GM12865 (cell line): ENCODE results near the gene CASP10.
"Not testable (repeated sequence)": the region's sequence is repeated elsewhere in the genome, so short reads cannot be mapped to it uniquely, and the experiment has no call there.

Experiments
- DNase-seq: peaks from one replicate; pipeline ENCODE4 v3.0.0; 2010; ENCODE audit warnings: low read depth
- H3K4me3 ChIP-seq: 2 replicates; pipeline ENCODE4 v1.5.1; 2011; ENCODE audit warnings: mild to moderate bottlenecking, low read depth, low read length, control low read depth
- CTCF ChIP-seq: IDR thresholded peaks from 2 replicates; pipeline ENCODE4 v1.5.1; 2011; ENCODE audit warnings: low read length, control low read depth, low read depth, inconsistent platforms; ENCODE audit not compliant: insufficient read depth; ENCODE audit errors: missing control alignments

Gene CASP10

GRCh38 chr2:201139836-201140604 is 42.9 kb upstream of the CASP10 start:
- TF ChIP-seq CTCF = no peak
- no peak overlapping the region for H3K4me3 ChIP-seq
- no peak for DNase-seq

- no peak for TF ChIP-seq CTCF
- DNase-seq = no peak
- H3K4me3 ChIP-seq = no peak overlapping the region
These were observed 38.6 kb upstream of the CASP10 start for GRCh38 chr2:201144101-201145051.

GRCh38 chr2:201148434-201148990 is 34.4 kb upstream of the CASP10 start:
- H3K4me3 ChIP-seq = no peak overlapping the region
- TF ChIP-seq CTCF = no peak
- DNase-seq = no peak

GRCh38 chr2:201149064-201149820 is 33.7 kb upstream of the CASP10 start:
- H3K4me3 ChIP-seq = no peak overlapping the region
- TF ChIP-seq CTCF = no peak
- DNase-seq = no peak

- not testable (repeated sequence) for DNase-seq, H3K4me3 ChIP-seq
These were observed 33.1 kb upstream of the CASP10 start for GRCh38 chr2:201149821-201150165.

GRCh38 chr2:201150454-201151020 is 32.4 kb upstream of the CASP10 start:
- no peak overlapping the region for H3K4me3 ChIP-seq
- TF ChIP-seq CTCF = no peak
- no peak for DNase-seq
